Keratinocyte (primary cell): ENCODE data around the gene EVC. TPM values are rescaled to one million over a fixed set of nuclear protein-coding genes. Genes with fewer than 3 reads are reported as not detected.

ENCODE experiments used
- DNase-seq: peaks from one replicate; pipeline ENCODE4 v3.0.0-alpha.2; 2011; ENCODE audit warnings: low read depth, missing footprints, low spot score
- FAIRE-seq: peaks from 2 replicates; lab custom pipeline; 2011; peaks lifted over from hg19 to GRCh38; lab: Jason Lieb, UNC
- H2AFZ ChIP-seq: 2 replicates; pipeline ENCODE4 v1.6.0; 2012; ENCODE audit warnings: low read length, control low read depth, inconsistent platforms; ENCODE audit not compliant: control insufficient read depth
- H3K27ac ChIP-seq: 2 replicates; pipeline ENCODE4 v1.5.1; 2011; ENCODE audit warnings: low read length; ENCODE audit not compliant: control insufficient read depth, insufficient read depth
- H3K27me3 ChIP-seq: 3 replicates; pipeline ENCODE4 v1.6.0; 2011; ENCODE audit warnings: low read length; ENCODE audit not compliant: control insufficient read depth, insufficient read depth; ENCODE audit errors: extremely low read depth
- H3K36me3 ChIP-seq, 2 experiments: 2 replicates in 1 of 2; 3 replicates in 1 of 2; pipeline ENCODE4 v1.5.1; 2011; ENCODE audit warnings: low read length in 2 of 2, mild to moderate bottlenecking in 1 of 2; ENCODE audit not compliant: control insufficient read depth in 2 of 2, insufficient read depth in 2 of 2; ENCODE audit errors: extremely low read depth in 1 of 2
- H3K4me1 ChIP-seq: 3 replicates; pipeline ENCODE4 v1.5.1; 2011; ENCODE audit warnings: low read length; ENCODE audit not compliant: control insufficient read depth, insufficient read depth; ENCODE audit errors: extremely low read depth
- H3K4me2 ChIP-seq: 3 replicates; pipeline ENCODE4 v1.6.0; 2011; ENCODE audit warnings: low read depth, low read length; ENCODE audit not compliant: control insufficient read depth, insufficient read depth; ENCODE audit errors: extremely low read depth
- H3K4me3 ChIP-seq, 3 experiments: fragments of 200-600 bp in 1 of 3; sonication (generic) in 1 of 3; 2 replicates in 2 of 3; 3 replicates in 1 of 3; pipeline ENCODE4 v1.5.1; 2011 to 2016; ENCODE audit warnings: low read length in 3 of 3, mild to moderate bottlenecking in 3 of 3, control low read depth in 2 of 3, inconsistent platforms in 1 of 3, low read depth in 1 of 3, mixed read lengths in 1 of 3, mixed run types in 1 of 3, moderate library complexity in 1 of 3; ENCODE audit not compliant: control insufficient read depth in 2 of 3, insufficient read depth in 2 of 3; ENCODE audit errors: extremely low read depth in 1 of 3
- H3K79me2 ChIP-seq: 2 replicates; pipeline ENCODE4 v1.6.0; 2012; ENCODE audit warnings: low read length; ENCODE audit not compliant: control insufficient read depth, insufficient read depth
- H3K9ac ChIP-seq: 3 replicates; pipeline ENCODE4 v1.6.0; 2011; ENCODE audit warnings: low read length; ENCODE audit not compliant: control insufficient read depth, insufficient read depth; ENCODE audit errors: extremely low read depth
- H3K9me1 ChIP-seq: 3 replicates; pipeline ENCODE4 v1.6.0; 2011; ENCODE audit warnings: low read length; ENCODE audit not compliant: control insufficient read depth, insufficient read depth; ENCODE audit errors: extremely low read depth
- H3K9me3 ChIP-seq: 2 replicates; pipeline ENCODE4 v1.5.1; 2012; ENCODE audit warnings: low read depth, low read length; ENCODE audit not compliant: control insufficient read depth
- H4K20me1 ChIP-seq: 3 replicates; pipeline ENCODE4 v1.6.0; 2011; ENCODE audit warnings: low read length; ENCODE audit not compliant: control insufficient read depth, insufficient read depth; ENCODE audit errors: extremely low read depth
- CTCF ChIP-seq, 3 experiments: IDR thresholded peaks in 1 of 3; conservative IDR thresholded peaks in 1 of 3; optimal IDR thresholded peaks in 1 of 3; 2 replicates in 2 of 3; 3 replicates in 1 of 3; pipeline versions ENCODE3 to v1.5.1; 2011; ENCODE audit warnings: low read length in 3 of 3, mild to moderate bottlenecking in 3 of 3, moderate library complexity in 2 of 3, control low read depth in 1 of 3, inconsistent platforms in 1 of 3; ENCODE audit not compliant: insufficient read depth in 2 of 3; ENCODE audit errors: extremely low read depth in 1 of 3
- EZH2 ChIP-seq: IDR thresholded peaks from one replicate; pipeline ENCODE4 v1.6.1; 2012; ENCODE audit warnings: inconsistent platforms, mild to moderate bottlenecking, low read length, moderate library complexity
- dilution Hi-C: fragments of 300-500 bp; cut with MboI; formaldehyde crosslinking; loops from one replicate; pipeline ENCODE4 v1.7.0; 2020; ENCODE audit warnings: low sequenced_read_pairs; ENCODE audit not compliant: extremely low pct_ligation_motif_present
- polyA plus RNA-seq, 5 experiments: library from polyadenylated mRNA; depleted of rRNA in 3 of 5; stranded (reverse) in 3 of 5; stranded (forward) in 1 of 5; unstranded in 1 of 5; fragments of >200 nt; gene quantifications; 1 replicate in 1 of 5; 2 replicates in 3 of 5; 3 replicates in 1 of 5; pipeline versions ENCODE4 v1.2.1 to v1.2.3, GENCODE V29; 2011 to 2012; ENCODE audit warnings: missing spikeins in 2 of 5, low read depth in 1 of 5, low replicate concordance in 1 of 5

Gene EVC
- polyA plus RNA-seq, 1 donor (not counting 4 experiments of a cell fraction or from before 2014, with no cell fraction given): 7.3 TPM

GRCh38 chr4:5790546-5790857, 79.5 kb downstream of the EVC start:
- FAIRE-seq: no peak
- peaks cover 14 to 18% of the 10 kb centered on the region in 2 experiments for H3K36me3 ChIP-seq
- H3K4me3 ChIP-seq: no peak overlapping the region

GRCh38 chr4:5791654-5792053, 80.7 kb downstream of the EVC start:
- Histone ChIP-seq H4K20me1 (no peaks in the 10 kb centered on the region), H3K4me2 (no peak overlapping the region), H3K4me3 (no peak overlapping the region), H3K27me3 (no peaks in the 10 kb centered on the region), H3K9ac (no peak overlapping the region), H2AFZ (no peak overlapping the region), H3K4me1 (no peaks in the 10 kb centered on the region), H3K36me3 (peaks cover 18 to 21% of the 10 kb centered on the region in 2 experiments), H3K9me1 (no peaks in the 10 kb centered on the region), H3K27ac (no peak overlapping the region), H3K9me3 (no peaks in the 10 kb centered on the region), H3K79me2 (no peaks in the 10 kb centered on the region)
- FAIRE-seq: no peak
- no peak for TF ChIP-seq CTCF (optimal IDR thresholded peaks at IDR 0.05 in 1 of 3, IDR thresholded peaks at IDR 0.05 in 1 of 3, conservative IDR thresholded peaks at IDR 0.05 in 1 of 3; ENCODE audit: extremely low read depth in 1 of 3, insufficient read depth in 2 of 3, low read length in 3 of 3)
- TF ChIP-seq EZH2: no peak
- DNase-seq: no peak
- dilution Hi-C loops: no loop called here

More at GRCh38 chr4:5790546-5790857, 79.5 kb downstream of the EVC start:
- Histone ChIP-seq H3K4me2 (no peak overlapping the region), H3K9ac (no peak overlapping the region), H4K20me1 (no peaks in the 10 kb centered on the region), H3K27me3 (no peaks in the 10 kb centered on the region), H3K9me3 (no peaks in the 10 kb centered on the region), H3K27ac (no peak overlapping the region), H3K79me2 (no peaks in the 10 kb centered on the region), H2AFZ (no peak overlapping the region), H3K9me1 (no peaks in the 10 kb centered on the region), H3K4me1 (no peaks in the 10 kb centered on the region)
- dilution Hi-C loops: no loop called here
- DNase-seq: no peak
- no peak for TF ChIP-seq EZH2
- no peak for TF ChIP-seq CTCF (optimal IDR thresholded peaks at IDR 0.05 in 1 of 3, IDR thresholded peaks at IDR 0.05 in 1 of 3, conservative IDR thresholded peaks at IDR 0.05 in 1 of 3; ENCODE audit: extremely low read depth in 1 of 3, insufficient read depth in 2 of 3, low read length in 3 of 3)
